GM19328 (cell line): ENCODE measurements around the gene KLHL8.
"Not testable (repeated sequence)": the region's sequence is repeated elsewhere in the genome, so short reads cannot be mapped to it uniquely, and the experiment has no call there.

Experiments used
- ATAC-seq: cut with Tn5 transposase; IDR thresholded peaks from one replicate; pipeline ENCODE4 v1.9.1; 2021; ENCODE audit warnings: mild to moderate bottlenecking, moderate library complexity; ENCODE audit not compliant: unreplicated experiment

The KLHL8 gene

DNA sequence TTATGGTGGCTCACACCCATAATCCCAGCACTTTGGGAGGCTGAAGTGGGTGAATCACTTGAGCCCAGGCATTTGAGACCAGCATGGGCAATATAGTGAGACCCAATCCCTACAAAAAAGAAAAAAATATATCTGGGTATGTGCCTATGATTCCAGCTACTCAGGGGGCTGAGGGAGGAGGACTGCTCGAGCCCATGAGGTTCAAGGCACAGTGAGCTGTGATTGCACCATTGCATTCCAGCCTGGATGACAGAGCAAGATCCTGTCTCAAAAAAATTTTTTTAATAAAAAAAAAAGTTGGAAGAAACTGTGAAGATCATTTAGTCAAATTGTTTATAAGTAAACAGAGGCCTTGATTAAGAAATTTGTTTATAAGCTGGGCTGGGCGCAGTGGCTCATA lies 39.7 kb downstream of the KLHL8 start:
- ATAC-seq: no peak

DNA sequence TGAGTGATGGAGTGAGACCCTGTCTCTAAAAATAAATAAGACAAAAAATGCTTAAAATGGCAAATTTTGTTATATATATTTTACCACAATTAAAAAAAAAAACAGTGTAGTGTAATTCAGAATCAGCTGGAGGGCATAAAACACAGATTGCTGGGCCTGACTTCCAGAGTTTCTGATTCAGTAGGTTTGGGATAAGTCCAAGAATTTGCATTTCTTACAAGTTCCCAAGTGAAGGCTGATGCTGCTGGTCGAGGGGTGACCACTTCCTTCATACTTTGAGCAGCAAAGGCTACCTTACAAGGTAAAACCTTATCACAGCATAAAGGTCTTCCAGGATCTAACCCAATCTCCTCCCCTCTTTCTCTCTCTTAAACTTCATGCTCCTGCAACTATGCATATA lies 40.7 kb downstream of the KLHL8 start:
- no peak for ATAC-seq

DNA sequence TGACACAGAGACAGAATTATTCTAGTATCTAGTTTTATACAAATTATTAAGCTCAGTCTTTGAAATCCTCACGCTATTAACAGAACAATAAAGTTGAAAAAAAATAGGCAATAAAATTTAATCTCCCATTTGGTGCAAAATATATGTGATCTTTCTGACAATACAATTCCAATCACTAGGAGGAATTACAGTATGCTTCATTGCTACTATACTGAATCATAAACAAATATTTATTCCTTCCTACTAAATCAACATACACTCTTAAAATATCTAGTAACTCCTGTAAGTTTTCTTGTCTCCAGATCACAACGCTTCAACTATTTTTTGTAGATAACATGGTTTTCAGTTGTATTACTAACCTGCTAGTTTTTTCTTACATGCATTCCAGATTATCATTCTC lies 45.7 kb downstream of the KLHL8 start:
- ATAC-seq: no peak

DNA sequence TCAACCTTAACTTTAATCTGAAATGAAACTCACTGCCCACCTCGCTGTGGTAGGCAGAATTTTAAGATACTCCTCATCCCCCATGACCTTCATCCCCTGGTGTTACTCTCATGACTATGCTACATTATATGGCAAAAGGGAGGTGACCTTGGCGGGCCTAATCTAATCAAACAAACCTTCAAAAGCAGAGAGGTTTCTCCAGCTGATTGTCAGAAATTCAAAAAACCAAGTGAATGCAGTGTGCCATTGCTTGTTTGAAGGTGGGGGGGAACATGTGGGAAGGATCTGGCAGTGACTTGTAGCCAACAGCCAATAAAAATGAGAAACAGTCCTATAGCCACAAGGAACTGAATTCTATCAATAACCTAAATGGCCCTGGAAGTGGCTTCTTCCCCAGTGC lies 48.5 kb downstream of the KLHL8 start:
- no peak for ATAC-seq

DNA sequence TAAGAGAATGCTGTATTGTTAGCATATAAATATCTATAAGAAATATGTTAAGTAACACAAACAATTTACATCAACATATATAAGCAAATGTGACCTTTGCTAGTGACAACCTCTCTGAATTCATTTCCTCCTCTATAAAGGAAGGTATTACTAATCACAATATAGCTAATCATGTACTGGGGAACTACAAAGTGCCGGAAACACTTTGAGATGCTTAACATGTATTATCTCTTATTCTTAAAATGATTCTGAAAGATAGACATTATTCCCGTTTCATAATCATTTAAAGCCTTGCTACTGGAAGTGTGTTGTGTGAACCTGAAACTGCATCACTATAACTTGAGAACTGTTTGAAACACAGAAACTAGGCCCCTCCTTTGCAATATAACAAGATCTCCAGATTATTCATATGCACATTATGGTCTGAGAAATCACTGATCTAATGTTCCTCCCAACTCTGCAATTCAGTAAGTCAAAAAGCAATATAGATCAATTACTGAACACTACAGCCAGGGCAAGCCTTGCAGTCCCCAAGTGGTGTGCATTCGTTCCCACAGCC lies 54.0 kb downstream of the KLHL8 start:
- ATAC-seq: no peak

DNA sequence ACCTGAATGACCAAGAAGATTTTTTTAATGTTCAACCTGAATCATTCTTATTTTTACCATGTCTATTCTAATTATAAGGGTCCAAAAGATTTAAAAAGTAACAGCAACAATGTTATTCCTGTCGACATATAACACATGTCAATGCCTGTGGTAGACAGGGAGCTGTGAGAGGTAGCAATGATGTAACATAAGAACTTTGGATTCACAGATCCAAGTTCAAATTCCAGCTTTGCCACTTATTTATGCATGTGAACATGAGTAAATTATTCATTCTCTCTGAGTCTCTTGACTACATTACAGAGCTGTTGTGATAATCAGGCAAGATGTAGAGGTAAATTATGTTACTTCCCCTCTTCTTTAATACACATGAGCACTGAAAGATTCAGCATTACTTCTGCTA lies 54.5 kb downstream of the KLHL8 start:
- no peak for ATAC-seq

DNA sequence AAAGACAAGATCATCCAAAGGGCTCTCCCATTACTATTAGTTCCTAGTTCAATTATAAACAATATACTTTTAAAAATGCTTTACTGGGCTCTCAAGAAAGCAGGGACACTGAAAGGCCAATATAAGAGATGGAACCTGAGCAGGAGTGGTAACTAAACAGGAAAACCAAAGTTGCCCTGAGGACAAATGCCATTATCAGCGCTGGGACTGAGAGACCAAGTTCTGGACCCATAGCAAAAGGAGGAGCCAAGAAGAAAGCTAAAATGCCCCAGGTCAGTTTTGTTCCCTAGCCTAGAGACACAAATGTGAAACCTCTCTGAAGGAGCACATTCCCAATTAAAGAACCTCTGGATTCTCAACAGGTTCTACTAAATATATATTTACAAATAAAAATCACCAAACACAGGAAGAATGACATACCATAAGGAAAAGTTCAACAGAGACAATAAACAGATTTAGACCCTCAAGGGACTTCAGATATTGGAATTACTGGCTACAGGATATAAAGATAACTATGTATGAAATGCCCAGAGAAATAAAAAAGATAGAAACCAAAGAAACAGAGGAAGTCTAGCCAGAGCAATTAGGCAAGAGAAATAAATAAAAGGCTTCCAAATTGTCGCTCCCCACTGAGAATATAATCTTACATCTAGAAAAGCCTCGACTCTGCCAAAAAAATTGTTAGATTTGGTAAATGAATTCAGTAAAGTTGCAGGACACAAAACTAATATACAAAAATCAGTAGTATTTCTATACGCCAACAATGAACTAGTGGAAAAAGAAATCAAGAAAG lies 67.1 kb downstream of the KLHL8 start:
- ATAC-seq: no peak

DNA sequence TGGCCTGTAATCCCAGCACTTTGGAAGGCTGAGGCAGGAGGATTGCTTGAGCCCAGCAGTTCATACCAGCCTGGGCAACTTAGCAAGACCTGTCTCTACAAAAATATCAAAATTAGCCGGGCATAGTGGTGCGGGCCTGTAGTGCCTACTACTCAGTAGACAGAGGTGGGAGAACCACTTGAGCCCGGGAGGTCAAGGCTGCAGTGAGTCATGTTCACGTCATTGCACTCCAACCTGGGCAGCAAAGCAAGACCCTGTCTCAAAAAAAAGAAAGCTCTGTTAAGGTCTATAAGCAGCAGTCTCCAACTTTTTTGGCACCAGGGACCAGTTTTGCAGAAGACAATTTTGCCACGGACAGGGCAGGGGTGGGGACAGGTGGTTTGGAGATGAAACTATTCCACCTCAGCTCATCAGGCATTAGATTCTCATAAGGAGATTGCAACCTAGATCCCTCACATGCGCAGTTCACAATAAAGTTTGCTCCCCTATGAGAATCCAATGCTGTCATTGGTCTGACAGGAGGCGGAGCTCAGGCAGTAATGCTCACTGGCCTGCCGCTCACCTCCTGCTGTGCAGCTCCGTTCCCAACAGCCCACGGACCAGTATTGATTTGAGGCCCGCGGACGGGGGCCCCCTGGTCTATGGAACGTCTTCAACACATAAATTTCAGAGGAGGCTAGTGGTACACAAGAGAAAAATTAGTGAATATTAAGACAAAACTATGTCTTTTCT lies 67.9 kb downstream of the KLHL8 start:
- no peak for ATAC-seq

DNA sequence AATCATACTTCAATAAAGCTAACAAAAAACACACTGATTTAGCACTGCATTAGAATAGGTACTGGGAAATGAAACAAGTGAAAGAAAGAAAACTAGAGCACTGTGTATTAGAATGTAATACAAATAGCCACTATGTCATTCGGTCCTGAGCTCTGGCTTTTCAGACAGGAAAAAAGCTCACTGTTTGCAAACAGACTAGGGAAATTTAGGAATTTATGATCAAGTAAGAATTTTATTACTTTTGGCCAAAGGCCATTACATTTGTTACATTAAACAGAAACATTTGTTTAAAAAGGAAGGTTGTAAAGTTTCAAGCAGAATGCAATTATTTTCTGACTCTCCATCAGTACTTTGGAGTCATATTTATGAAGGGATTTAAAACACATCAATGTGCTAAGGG lies 68.7 kb downstream of the KLHL8 start:
- ATAC-seq: no peak

DNA sequence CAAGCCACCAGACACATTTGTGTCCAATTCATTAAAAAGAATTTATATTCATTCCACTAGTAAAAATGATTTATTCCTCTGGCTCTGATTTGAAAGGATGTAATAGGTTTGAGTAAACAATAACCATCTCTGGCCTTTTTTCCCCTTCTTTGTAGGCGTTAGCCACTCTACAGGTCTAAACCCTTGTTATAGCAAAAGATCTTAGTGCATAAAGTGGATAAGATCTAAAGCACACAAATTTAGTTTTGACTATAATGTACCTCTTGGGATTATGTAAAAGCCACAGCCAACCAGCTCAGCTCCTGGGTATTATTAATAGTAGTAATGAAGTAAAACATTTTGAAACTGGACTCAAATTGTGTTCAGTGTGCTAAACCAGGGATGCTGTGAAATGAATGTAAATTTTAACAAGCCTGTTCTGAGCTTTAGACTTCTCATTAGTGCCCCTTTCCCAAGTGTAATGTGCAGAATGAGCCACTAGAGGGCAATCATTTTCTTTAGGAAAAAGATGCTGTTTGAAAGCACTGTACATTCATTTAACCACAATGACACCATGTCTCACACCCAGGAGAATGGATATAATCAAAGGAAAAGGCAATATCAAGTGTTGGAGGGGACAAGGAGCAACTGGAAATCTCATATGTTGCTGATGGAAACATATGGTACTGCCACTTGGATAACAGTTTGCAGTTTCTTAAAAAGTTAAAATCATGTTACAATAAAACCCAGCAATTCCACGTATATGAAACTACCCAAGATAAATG lies 69.7 kb downstream of the KLHL8 start:
- peak; percentile 66 for ATAC-seq

DNA sequence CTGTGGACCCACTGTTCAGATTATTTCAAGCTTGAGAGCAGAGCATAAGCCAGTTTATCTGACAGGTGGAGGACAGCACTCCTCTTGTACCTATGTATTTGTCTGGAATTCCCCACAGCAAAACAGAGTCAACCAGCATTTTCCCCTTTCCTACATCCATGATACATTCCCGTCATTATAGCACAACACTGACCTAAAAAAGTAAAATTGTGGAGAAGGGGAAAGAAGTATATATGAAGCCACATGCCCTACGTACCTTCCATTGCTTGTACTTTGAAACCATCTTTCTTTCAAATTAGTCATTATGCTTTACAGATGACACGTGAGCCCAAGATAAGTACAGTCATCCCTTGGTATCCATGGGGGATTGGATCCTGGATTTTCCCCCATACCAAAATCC lies 73.3 kb downstream of the KLHL8 start:
- no peak for ATAC-seq

DNA sequence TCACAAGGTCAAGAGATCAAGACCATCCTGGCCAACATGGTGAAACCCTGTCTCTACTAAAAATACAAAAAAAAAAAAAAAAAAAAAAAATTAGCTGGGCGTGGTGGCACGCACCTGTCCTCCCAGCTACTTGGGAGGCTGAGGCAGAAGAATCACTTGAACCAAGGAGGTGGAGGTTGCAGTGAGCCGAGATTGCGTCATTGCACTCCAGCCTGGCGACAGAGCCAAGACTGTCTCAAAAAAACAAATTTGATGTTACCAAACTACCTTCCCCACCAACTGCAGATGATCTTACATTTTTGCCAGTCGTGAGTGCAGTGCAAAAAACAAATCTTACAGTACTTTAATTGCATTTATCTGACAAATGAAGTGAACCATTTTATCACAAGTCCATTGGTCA lies 74.5 kb downstream of the KLHL8 start:
- not testable (repeated sequence) for ATAC-seq

DNA sequence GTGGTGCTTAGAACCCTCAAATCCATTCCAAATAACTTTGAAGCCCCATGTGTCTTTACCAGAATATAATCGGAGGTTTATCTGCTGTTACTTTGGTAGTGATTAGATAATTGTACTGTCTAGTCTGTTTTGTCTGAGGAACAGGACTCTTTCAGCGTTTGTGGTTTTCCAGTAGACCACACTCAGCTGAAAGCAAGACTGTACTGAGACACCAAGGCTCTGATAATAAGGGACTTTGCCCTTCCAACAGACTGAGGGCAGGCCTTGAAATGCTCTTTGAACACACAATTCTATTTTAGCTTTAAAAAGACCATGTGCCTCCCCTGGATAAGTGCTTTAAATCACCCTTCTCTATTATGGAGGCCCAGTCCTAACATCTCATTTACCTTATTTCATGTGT lies 76.1 kb downstream of the KLHL8 start:
- ATAC-seq: no peak

DNA sequence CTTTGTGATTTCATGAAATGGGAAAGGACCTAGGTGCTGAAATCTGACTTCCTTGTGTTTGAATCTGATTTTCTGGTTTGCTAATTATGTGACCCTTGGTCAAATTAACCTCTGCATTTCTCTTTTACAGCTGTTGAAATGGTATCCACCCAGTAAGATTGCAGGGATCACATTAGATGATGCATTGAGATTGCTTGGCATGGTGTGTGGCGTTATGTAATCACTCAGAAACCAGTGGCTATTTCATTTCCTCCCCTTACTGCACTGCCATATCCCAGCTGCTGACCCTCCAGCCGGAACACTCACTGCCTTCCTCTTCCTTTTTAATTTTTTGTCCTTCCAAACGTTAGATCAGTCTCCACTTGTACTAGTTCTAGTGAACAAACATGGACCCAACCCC lies 79.0 kb downstream of the KLHL8 start:
- ATAC-seq: no peak

DNA sequence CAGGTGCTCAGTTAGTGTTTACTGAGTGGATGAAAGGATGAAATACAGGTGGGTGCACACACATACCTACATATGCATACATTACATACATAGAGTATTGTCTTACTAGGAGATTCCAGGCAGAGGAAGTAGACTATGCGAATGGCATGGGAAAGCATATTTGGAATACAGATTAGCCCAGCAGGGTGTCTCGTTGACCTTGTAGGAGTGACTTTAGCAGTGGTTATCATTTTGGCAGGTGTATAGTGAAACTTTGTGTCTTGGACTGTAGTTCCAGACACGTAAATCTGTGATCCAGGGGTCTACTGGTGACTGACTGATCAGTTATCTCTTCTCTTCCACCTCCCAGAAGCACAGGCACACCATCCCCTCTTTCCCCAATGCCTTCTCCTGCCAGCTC lies 86.3 kb downstream of the KLHL8 start:
- no peak for ATAC-seq

DNA sequence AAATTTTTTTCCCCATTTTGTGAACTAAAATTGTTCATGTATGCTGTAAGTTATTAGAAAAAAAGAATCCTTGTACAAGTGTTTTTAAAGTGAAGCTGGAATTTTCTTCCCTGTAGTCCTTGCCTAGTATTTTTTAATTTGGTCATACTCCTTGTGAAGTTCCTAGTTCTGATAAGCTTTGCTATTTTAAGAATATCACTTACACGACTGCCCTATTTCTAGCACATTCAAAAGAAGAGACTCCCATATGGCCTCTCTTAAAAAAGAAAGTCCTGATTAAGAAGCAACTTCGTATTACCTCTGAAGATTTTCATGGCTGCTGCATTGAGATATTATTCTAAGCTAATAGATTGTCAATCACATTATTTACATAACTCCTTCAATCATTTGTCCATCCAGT lies 87.2 kb downstream of the KLHL8 start:
- no peak for ATAC-seq

DNA sequence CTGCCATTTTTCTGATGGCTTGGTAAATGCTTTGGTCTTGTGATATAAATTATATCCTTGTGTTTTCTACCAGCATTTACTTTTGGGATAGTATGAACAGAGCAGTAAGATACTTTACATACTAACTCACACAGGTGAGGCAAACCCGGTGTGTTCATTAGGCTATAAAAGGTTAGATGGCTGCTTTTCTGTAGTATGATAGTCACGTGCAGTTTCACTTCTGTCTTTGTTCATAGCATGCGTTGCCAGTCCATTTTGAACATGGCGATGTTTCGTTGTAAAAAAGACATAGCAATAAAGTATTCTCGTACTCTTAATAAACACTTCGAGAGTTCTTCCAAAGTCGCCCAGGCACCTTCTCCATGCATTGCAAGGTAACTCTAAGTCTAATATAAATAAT lies 88.4 kb downstream of the KLHL8 start:
- ATAC-seq: no peak

DNA sequence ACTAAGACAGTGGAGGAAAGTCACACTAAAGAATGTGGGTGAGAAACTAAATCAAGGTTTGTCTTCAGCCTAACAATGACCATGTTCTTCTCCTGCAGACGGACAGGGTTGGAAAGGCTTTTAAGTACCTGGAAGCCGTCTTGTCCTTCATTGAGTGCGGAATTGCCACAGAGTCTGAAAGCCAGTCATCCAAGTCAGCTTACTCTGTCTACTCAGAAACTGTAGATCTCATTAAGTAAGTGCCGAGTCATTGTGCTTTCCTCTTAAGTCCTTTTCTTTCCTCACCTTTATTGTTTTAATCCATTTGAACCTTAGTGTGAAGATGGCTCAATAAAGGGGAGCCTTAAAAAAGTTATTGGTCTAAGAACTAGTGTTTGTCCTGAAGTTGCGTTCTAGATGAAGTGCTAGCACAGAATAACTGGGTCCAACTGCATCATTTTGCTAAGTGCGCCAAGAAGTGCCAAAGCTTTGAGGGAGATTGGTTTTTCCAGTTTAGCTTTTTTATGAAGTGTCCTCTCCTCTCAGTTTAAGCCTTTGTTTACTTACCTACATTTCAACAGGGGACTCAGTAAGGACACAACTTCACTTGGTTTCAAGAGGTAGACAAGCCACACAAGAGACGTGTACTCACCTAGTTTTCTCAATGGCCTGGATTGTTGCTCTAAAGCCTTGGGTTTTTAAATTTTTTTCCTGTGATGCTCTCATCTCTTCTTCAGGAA lies 89.3 kb downstream of the KLHL8 start:
- no peak for ATAC-seq

DNA sequence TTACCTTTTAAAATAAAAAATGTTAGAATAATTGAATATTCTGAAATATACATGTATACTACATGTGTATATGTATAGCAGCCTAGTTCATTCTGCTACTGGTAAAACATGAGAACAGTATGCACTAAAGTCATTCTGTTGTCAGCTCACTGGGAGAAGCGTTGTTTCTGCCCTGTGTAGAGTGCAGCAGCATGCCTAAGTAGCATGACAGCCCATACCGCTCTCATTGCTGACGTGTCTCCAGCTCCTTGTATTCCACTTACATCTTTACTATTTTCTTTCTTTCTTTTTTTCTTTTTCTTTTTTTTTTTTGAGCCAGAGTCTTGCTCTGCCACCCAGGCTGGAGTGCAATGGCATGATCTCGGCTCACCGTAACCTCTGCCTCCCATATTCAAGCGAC lies 90.7 kb downstream of the KLHL8 start:
- no peak for ATAC-seq

DNA sequence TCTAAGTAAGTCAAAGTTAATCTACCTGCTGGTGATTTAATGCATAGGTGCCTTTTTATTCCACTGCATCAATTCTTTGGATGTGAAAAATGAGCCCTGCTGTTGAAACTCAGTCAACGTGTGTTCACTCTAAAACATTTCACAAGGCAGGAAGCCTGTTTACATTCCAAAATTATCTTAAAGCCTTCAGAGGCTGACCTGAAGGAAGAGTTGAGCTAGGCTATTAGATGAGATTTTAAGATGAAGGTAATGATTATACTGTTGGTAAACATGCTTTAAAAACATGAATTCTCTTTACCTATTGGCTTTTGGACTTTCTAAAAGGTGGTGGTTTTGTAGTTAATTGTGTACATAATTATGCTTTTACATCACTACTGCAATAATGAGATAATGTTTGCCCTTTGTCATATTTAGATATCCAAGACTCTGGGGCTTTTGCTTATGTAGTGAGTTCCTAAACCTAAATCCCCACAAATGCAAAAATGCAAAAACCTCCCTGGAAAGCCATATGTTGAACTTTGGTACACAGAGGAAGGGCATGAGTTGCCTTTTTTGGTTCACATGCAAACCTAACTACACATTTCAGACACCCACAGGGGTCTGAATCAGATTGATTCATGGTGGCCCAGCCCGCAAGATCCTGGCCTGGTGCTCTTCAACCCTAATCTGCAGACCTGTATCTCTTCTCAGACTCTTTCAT lies 92.3 kb downstream of the KLHL8 start:
- ATAC-seq: no peak
